G401 (cell line): ENCODE data around the gene ZSWIM4. TPM values are rescaled to one million over a fixed set of nuclear protein-coding genes. Genes with fewer than 3 reads are reported as not detected.
"Not testable (repeated sequence)": the region's sequence is repeated elsewhere in the genome, so short reads cannot be mapped to it uniquely, and the experiment has no call there.

Experiments
- DNase-seq: peaks from one replicate; pipeline ENCODE4 v3.0.0-alpha.2; 2015; ENCODE audit warnings: low spot score
- in situ Hi-C: cut with HindIII; loops from 2 replicates; pipeline ENCODE4 v1.10.0; 2016; ENCODE audit warnings: low sequenced_read_pairs, mixed read lengths
- total RNA-seq: library from RNA; depleted of rRNA; stranded (reverse); fragments of >200 nt; shearing (Covaris generic); gene quantifications from 2 replicates; pipeline ENCODE4 v1.2.3, GENCODE V29; 2014

The ZSWIM4 gene
- total RNA-seq, 1 experiment from 2014 or later = 8.1 TPM

- peak; percentile 96 for DNase-seq
- in situ Hi-C loops = no loop called here
Observed at GRCh38 chr19:13774217-13775191, 20.7 kb upstream of the ZSWIM4 start, which contains the start of gene C19orf53. Gene C19orf53 (plus strand): TSS chr19:13774456. CDS start chr19:13774478, 22 bp downstream.

DNA sequence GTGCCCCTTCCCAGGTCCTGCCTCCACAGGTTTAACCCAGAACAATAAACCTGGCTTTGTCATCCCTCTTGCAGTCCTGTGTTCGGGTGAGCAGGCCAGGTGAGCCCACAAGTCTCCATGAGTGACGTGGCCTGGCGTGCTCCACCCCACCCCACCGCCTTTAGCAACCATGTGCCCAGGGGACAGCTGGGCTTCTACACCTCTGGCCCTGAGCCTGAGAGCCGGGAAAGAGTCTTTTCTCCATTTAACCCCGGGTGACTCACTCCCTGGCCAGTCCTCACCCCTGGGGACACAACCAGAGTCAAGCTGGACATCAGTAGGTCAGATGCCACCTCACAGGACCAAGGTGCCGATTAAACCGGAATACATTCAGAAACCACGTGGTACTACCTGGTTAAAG is 16.8 kb upstream of the ZSWIM4 start:
- in situ Hi-C loops = no loop called here
- no peak for DNase-seq

DNA sequence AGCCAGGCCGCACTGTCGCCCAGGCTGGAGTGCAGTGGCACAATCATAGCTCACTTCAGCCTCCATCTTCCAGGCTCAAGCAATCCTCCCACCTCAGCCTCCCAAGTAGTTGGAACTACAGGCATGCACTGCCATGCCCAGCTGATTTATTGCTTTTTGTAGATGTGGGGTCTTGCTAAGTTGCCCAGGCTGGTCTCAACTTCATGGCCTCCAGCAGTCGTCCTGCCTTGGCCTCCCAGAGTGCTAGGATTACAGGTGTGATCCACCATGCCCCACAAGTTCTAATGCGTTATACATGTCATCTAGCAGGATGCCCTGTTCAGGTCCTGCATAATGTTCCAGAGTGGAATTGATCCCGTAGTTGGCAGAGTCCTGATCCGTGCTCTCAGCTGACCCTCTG is 16.4 kb upstream of the ZSWIM4 start:
- in situ Hi-C loops = no loop called here
- no peak for DNase-seq

GRCh38 chr19:13779794-13780193 is 15.4 kb upstream of the ZSWIM4 start:
- DNase-seq, in situ Hi-C loops: not testable (repeated sequence)

DNA sequence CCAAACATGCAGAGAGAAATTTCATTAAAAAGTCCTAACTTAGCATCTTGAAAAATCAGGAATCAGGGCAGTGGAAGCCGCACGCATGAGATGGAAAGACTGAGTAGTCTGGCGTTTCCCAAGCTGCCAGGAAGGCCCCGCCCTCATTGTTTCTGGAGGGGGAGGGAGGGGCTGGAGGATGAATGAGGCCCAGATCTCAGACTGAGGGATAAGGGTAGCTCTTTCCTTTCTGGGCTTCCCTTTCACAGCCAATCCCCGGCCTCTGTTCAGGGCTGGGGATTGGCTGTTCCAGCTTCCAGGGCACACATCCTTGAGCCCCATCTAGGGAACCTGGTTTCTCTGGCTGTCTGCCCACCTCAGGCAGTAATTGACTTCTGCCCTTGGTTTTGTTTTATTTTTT is 13.7 kb upstream of the ZSWIM4 start:
- in situ Hi-C loops = no loop called here
- peak; percentile 34 for DNase-seq

DNA sequence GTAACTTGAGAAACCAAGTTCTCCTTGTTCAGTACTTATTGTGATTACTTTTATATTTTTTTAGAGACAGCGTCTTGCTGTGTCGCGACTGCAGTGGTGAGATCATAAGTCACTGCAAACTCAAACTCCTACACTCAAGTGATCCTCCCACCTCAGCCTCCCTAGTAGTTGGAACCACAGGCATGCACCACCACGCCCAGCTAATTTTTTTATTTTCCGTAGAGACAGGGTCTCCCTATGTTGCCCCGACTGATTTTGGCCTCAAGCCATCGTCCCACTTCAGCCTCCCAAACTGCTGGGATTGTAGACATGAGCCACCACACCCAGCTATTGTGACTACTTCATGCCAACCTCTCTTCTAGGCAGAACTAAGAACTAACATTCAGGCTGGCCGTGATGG is 12.7 kb upstream of the ZSWIM4 start:
- in situ Hi-C loops = no loop called here
- DNase-seq = no peak

- in situ Hi-C loops = no loop called here
- DNase-seq = no peak
Observed at GRCh38 chr19:13783565-13784500, 11.4 kb upstream of the ZSWIM4 start.

- in situ Hi-C loops = no loop called here
- DNase-seq = peak; percentile 26
Observed at GRCh38 chr19:13784731-13785452, 10.4 kb upstream of the ZSWIM4 start.

- in situ Hi-C loops = no loop called here
- DNase-seq = no peak
Observed at GRCh38 chr19:13788991-13789390, 6.3 kb upstream of the ZSWIM4 start.

- in situ Hi-C loops = no loop called here
- no peak for DNase-seq
Observed at GRCh38 chr19:13790354-13790753, 4.9 kb upstream of the ZSWIM4 start.

DNA sequence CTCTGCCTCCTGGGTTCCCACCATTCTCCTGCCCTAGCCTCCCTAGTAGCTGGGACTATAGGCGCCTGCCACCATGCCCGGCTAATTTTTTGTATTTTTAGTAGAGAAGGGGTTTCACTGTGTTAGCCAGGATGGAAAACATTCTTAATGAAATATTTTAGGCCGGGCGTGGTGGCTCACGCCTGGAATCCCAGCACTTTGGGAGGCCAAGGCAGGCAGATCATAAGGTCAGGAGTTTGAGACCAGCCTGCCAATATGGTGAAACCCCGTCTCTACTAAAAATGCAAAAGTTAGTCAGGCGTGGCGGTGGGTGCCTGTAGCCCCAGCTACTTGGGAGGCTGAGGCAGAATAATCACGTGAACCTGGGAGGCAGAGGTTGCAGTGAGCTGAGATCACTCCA is 1.9 kb upstream of the ZSWIM4 start:
- in situ Hi-C loops, DNase-seq: not testable (repeated sequence)

- DNase-seq = peak; percentile 20
- in situ Hi-C loops = no loop called here
Observed at GRCh38 chr19:13794398-13794756, 866 bp upstream of the ZSWIM4 start.

DNA sequence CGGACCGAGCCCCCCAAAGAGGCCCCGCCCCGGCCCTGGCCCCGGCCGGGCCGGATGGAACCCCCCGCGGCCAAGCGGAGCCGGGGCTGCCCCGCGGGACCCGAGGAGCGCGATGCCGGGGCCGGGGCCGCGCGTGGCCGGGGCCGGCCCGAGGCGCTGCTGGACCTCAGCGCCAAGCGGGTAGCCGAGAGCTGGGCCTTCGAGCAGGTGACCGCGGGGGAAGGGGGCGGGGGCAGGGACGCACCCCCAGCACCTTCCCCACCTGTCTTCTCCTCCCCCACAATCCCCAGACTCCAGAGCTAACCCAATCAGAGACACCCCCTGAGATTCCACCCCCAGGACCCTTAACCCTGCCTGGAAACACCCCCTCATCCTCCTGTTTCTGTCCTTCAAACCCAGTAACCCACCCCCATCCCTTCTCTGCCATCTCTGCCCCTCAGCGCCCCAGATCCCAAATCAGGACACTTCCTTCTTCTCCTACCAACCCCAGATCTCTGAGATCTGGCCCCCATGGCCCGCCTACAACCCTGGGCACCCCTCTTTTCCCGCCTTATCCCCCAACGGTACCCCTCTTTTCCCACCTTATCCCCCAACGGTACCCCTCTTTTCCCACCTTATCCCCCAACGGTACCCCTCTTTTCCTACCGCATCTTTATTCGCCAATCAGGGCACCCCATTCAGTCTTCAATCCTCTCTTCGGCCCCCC is 505 bp downstream of the ZSWIM4 start:
- DNase-seq = no peak
- in situ Hi-C loops = no loop called here

DNA sequence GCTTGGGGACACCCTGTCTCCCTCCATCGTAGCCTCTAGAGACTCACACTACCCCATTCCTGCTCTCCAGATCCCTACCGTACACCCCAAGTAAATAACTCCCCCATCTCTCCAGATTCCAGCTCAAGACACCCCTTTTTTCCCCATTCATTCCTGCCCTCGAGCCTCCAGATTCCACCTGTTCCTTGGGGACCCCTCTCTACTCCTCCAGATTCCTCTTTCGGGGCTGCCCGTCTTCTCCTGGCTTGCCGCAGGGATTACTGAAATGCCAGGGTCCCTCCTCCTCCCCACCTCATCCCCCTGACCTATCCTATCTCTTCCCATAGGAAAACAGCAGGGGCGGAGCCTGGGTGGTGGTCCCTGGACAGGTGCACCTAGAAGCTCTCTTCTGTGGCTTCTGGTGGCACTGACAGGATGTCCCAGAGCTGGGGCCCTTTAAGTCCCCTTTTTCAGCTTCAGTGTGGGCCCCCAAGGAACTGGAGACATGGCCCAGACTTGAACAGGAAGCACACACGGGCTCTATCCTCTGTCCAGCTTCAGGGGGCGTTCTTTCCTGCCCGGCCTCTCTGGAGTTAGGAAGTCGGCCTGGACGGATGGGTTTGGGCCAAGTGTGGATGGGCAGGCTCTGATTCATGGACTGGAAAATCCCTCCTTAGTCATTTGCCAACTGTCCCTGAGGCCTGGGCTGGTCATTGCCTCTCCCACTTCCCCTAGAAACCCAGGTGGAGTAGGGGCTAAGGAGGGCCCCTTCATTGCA is 1.2 kb downstream of the ZSWIM4 start:
- in situ Hi-C loops = no loop called here
- peak; percentile 25 for DNase-seq

DNA sequence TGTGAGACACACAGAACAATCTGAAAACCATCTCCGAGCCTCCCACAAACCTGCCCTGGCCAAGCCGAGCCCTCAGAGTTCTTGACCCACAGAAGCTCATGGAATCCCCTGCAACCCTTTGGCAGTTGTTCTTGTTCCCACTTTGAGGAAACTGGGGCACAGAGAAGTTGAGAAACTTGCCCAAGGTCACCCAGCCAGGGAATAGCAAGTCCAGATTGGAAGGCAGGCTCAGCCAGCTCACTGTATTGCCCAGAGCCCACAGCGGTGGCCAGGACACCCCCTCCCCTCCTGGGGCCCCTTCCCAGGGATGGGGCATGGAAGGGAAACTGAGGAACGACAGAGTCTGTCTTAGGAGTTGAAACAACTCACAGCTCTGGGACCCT is 1.8 kb downstream of the ZSWIM4 start:
- no peak for DNase-seq
- in situ Hi-C loops = no loop called here

GRCh38 chr19:13797870-13798269 is 2.6 kb downstream of the ZSWIM4 start:
- no peak for DNase-seq
- in situ Hi-C loops = no loop called here

- in situ Hi-C loops = no loop called here
- no peak for DNase-seq
Observed at GRCh38 chr19:13799669-13800068, 4.4 kb downstream of the ZSWIM4 start.

DNA sequence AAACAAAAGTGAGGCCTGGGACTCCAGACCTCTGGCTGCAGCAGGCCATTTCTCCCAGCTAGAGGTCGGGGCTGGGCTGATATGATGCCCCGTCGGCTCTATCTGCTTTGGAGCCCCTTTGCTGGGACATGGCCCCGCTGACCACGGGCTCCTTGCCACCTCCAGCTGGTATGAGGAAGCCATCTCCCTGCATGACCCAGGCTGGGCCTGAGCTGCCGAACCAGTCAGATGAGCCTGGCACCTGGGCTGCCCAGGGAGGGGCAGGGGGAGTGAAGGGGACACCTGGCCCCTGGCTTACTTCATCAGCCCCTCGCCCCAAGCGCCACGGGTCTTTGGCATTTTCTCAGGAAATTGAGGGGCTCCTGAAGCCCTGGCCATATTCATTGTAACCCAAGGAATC is 7.8 kb downstream of the ZSWIM4 start:
- in situ Hi-C loops = no loop called here
- DNase-seq = no peak
